ENCODE data around the gene MED15.
A peak's percentile ranks its signal among the peaks of the same experiment; 100 is the strongest.

The MED15 gene

GRCh38 chr22:20571078-20571503, 63.7 kb downstream of the MED15 start:
- no peak for DNase-seq (ENCODE audit: low spot score)

DNA sequence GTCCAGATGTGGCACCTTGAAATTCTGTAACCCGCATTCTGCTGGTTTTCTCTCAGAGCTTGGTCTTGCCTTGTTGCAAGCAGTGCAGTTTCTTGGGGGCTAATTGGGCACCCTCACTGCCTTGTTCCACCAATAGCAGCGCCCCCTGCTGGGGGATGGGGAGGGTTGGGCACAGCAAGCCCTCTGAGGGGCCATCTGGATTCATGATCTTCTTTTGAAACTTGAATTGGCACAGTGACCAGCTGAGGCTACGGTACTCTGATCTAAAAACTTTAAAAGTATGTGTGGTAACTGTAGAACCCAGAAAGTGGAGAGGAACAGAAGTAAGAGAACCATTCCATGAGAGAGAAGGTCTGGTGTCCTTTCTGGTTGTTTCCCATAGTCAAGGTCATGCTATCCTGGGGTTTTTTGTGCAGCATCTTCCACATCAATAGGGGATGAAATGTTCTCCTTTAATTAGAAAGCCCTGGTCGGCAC, 64.2 kb downstream of the MED15 start:
- DNase-seq (ENCODE audit: low spot score): peak; percentile 78

DNA sequence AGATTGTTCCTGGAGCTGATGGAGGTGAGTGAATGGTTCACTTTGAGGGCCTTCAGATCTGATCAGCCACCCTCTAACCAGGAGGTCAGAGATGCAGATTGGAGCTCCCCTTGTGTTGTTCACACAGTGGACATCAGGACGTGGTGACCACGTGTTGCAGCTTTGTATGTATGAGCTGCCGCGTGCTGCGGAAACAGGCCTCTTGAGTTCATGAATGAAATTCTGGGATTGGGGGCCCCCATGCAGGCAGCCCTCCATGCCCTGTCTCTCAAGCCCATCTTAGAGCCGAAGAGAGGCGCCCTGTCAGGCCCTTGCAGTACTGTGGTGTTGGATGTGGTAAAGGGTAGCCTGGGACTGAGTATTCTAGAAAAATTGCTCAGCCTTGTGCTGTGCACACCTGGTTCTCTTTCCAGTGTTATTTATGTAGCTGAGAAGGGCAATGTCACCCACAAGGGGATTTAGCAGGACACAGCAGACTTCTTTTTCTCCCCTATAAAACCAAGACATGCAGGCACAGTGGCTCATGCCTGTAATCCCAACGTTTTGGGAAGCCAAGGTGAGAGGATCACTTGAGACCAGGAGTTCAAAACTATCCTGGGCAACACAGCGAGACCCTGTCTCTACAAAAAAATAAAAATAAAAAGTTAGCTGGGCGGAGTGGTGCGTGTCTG, 64.9 kb downstream of the MED15 start:
- DNase-seq (ENCODE audit: low spot score): no peak

DNA sequence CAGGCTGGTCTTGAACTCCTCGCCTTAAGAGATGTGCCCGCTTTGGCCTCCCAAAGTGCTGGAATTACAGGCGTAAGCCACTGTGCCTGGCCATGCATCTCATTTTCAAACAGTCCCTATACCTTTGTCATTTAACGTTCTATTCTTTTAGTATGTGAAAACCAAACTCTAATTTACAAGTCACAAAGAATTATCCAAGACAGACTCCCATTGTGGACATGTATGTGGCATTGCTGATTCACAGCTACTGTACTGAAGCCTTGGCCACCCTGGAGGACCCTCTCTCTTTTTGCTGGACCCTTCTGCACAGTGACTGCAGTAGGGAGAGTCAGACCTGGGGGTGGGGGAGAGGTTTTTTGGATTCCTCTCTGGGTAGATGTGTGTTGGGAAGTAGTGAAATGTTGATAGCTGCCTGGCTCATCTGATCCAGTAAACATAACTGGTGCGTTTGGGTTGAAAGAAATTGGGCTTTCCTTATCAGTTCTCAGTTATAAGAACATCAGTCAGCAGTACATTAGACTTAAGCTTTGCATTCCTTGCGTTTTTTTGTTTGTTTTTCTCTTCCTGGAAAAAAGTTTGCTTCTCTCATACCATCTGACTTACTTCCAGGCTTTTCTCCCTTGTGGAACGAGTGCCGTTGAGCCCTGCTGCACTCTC, 65.9 kb downstream of the MED15 start:
- no peak for DNase-seq (ENCODE audit: low spot score)

DNA sequence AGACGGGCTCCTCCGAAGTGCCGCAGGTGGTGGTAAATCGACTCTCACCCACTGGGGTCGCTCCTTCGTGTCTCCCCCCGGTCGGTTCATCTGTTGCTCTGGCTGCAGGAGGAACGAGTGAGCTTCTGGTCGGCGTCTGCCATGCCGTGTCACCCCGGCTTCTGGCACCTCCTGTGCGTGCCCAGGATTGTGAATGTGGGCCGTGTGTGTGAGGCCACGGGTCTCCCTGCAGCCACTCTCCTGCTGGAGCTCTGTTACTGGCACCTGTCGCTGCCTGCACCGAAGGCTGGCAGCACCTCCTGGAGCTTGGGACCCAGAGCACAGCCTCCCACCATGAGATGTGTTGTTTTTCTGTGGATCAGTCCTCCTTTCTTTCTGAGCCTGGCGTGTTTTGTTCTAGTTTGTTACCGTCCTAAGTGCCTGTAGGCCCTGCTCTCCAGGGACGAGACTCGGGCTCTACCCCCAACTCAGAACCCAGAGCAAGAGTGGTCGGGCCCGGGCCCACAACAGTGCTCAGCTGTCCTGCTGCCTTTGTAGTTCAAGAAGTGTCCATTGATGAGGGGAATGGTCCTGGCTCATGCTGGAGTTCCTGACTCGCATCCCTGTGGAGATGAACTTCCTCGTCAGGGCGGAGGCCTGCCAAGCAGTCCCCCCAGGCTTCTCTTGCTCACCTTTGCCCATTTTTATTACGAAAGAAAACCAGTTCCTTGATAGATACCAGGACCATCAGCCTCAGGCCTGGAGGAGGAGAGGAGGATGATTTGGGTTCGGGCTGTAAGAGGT, 66.6 kb downstream of the MED15 start:
- no peak for DNase-seq (ENCODE audit: low spot score)

- DNase-seq (ENCODE audit: low spot score): no peak
These were observed 67.5 kb downstream of the MED15 start for GRCh38 chr22:20574920-20575353.

DNA sequence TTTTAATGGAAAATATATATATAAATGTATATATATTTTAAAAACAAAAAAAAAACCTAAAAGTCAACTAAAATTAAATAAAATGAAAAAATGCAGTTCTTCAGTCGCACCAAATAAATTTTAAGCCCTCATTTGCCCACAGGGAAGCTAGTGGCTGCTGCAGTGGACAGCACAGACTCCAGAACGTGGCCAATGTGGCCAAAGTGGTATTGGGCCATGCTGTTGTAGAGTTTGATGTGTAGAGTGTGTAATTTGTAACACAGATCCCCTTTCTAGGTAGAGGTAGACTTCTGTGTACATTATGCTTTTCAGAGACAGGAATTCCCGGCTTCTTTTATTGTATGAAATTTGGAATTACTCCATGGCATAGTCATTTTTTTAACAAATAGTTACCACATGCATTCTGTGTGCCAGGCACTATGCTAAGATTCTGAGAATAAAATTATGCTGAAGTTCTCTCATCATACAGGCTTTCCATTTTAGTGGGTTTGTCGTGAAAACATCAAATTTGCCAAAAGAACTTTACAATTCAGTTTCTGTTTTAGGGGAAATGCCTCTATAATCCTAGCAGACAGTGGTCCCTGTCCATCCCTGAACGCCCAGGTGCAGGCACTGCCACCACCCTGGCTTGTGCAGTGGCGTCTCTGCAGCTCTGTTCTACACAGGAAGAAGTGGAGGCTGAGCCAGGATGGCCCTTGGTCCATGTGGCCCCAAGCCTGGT, 68.5 kb downstream of the MED15 start:
- DNase-seq (ENCODE audit: low spot score): no peak

DNA sequence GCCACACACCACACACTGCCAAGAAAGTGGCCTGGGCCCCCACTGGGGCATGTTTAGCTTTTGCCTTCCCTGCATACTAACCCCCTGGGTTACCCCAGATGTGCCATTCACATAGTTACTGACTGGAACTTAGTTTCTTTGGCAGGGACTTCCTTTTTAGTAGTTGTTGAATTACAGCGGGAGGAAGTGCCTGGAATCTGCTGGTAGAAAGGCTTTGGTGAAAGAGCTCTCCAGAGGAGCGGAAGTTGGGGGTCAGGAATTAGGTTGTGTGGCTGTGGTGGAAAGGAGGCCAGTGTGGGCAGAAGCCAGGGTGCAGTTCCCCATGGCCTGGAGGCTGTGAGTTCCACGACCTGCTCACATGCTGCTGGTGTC, 69.0 kb downstream of the MED15 start:
- DNase-seq (ENCODE audit: low spot score): no peak

DNA sequence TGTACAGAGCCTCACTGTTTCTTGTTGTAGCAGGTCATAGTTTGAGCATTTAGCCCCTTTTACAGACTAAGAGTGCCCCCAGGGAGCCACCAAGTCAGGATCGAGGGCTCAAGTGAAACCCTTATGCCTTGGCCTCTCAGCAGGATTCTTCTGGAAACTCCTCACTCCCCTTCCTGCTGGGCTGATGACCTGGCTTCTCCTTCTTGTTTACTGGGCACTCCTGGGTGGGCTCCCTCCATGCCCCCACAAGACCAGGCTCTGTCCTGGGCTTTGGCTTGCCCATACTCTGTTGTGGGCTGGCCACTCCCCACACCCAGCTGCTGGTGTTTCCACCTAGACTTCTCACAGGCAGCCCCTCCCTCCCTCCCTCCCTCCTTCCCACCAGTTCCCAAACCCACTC, 69.6 kb downstream of the MED15 start:
- DNase-seq (ENCODE audit: low spot score): no peak

DNA sequence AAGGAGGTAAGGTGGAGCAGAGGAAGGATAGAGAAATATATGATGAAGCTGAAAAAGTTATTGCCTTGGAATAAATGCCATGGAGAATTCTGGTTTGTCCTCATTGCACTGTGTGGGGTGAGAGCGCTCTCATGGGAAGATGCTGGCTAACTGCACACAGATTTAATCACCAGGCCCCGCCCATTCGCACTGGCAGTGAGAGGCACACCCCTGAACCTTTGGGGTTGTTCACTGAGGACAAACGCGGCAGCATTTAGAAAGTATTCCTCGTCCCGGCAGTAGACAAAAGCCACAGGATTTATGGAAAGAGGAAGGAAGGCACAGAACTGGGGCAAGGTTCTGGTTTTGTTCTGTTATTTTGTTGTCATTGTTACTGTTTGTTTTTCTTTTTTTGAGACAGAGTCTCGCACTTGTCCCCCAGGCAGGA, 70.2 kb downstream of the MED15 start:
- DNase-seq (ENCODE audit: low spot score): no peak

DNA sequence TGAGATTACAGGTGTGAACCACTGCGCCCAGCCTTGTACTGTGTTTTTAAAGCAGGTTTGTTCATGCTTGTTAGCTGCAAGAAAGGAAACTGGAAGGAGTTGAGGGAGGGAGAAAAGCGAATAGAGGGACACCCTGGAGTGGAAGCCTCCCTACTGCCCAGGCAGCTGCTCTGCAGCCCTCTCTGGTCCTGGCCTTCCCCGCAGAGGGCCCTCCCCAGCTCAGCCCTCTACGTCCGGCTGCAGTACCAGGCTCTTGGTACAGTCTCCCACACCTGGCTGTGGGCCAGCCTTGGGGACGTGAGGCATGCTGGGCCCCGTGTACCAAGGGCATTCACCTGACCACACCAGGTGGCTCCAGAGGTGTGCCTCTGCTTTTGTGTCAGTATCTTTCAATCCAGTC, 70.8 kb downstream of the MED15 start:
- DNase-seq (ENCODE audit: low spot score): no peak

DNA sequence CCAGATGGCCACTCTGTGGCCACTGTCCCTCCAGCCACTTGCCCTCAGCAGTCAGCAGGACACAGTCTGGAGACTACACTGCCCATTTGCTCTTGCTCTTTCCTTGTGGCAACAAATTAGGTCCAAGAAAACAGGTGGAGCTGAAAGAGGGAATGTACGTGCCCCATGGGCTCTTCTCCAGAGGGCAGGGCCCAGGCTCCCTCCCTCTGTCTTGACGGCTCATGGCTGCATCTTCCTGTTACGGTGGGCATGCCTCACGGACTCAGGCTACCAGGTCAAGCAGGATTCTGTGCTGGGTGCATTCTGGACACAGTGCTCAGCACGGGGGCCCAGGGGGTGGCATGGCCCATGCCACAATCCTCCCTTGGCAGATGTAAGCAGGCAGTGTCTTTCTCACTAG, 71.3 kb downstream of the MED15 start:
- DNase-seq (ENCODE audit: low spot score): no peak

DNA sequence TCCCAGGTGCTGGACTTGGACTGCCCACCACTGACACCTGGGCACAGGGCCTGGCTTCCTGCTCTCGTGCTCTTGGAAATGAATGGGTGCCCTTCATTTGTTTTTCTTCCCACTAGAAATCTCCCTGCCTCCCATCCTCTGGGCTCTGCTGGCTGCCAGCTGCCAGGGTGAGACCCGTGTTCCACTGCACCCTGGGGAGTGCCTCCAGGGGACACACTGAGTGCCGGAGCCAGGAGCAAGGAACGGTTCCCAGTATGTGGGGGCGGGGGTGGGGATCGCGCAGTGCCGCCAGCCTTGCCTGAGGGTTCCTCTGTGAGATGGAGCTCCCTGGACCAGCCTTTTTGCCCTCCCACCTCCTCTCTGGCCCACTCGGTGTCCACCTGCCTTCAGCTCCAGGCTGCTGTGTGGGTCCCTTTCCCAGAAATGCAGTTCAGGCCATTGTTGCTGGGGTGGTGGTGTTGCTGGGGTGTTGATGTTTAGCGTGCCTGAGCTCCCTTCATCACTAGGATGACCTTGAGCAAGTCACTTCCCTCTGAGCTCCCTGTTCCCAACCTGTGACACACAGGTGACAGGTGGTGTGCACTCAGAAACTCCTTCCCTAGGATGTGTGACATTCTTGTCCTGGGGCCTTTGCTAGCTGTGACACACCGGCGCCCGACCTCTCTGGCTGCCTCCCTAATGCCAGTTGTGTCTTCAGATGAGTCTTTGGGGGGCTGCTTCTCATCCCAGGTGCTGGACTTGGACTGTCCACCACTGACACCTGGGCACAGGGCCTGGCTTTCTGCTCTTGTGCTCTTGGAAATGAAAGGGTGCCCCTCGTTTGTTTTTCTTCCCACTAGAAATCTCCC, 72.1 kb downstream of the MED15 start:
- DNase-seq (ENCODE audit: low spot score): no peak

DNA sequence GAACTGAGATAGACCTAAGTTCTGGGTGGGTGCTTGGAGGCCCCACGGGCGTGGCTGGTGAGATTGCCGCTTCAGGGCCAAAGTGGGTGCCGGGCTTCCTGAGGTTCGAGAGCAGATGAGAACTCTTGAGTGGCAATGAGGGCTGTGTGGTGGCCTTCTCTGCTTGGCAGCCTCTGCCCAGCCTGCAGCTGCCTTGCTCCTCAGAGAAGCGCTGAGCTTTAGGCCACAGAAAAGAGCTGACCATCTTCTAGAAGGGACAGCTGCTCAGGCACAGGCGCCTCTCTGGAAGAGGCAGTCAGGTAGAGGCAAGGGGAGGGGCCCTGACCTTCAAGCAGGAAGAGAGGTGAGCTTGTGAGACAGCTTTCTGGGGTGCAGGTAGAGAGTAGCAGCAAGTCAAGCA, 72.8 kb downstream of the MED15 start:
- DNase-seq (ENCODE audit: low spot score): no peak

DNA sequence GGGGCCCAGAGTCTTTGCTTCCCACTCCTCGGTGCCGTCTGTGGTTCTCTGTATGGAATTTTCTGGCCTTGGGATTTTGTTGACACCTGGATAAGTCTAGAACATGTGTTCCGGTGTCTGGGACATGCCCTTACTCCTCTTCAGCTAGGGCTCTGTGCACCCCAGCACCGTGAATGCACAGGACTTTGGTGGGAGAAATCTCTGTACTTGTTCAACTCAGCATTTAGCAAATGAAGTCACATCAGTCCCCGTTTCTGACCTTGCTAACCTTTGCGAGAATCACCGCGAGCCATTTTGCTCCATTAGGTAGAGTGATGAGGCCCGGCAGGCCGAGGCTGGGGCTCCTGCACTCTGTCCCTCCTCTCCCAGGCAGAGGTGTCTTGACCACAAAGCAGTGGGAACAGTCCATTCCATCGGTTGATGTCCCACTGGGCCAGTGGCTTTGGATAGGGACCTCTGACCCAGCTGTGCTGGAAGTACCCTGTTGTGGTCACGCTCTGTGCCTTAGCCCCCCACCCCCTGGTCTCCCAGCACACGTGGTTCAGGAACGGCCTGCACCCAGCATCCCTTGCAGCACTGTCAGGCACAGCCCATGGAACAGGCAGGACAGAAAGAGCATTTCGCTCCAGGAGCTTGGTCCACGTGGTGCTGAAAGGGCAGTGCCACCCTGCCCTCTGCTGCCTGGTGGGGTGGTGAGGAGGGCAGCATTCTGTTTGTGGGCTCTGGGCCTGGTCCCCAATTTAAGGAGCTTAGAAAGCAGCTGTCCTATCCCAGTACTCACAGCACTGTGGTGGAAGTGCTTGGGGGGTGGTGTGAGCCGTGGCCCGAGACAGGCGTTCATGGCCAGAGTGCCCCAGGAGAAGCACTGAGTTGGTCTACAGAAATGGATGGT, 73.4 kb downstream of the MED15 start:
- no peak for DNase-seq (ENCODE audit: low spot score)

DNA sequence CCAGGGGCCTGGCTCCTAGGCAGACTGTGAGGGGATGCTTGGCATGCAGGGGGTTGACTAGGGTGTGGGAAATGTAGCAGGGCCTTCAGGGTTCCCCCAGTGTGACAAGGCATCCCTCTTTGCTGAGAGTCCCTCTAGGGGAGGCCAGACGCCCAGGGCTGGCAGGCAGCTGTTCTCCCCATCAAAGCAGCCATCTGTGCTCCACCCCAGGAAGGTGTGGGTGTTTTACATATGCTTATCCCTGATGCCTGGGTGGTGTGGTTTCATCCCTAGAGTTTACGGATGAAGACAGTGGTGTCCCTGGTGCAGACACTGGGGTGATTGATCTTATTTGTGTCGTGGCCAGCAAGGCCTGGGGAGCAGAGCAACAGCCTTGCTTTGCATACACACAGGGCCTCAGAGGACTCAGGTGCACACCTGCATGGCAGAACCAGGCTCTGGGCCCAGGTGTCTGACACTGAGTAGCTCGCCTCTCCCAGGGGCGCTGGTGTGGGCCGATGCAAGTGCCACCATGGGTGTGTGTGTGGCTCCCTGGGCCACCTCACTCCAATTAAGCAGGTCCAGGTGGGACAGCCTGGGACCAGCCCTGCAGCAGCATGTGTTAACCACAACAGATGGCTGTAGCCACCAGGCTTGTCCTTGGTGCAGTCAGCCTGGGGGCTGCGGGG, 74.2 kb downstream of the MED15 start:
- no peak for DNase-seq (ENCODE audit: low spot score)

DNA sequence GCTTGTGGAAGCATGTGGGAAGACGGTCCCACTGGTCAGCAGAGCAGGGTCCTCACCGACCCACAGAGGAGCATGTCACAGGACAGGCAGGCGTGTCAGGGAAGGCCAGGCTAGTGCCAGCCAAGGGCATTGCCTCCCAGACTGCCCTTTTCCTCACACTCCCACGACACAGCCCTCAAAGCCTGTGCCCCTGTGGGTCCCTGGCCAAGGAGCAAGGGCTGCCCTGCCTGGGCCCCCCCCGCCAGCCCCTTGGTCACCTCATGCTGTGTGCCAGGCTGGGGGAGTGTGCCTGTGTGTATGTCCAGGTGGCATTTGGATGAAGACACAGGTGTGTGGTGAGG, 74.7 kb downstream of the MED15 start:
- DNase-seq (ENCODE audit: low spot score): no peak

DNA sequence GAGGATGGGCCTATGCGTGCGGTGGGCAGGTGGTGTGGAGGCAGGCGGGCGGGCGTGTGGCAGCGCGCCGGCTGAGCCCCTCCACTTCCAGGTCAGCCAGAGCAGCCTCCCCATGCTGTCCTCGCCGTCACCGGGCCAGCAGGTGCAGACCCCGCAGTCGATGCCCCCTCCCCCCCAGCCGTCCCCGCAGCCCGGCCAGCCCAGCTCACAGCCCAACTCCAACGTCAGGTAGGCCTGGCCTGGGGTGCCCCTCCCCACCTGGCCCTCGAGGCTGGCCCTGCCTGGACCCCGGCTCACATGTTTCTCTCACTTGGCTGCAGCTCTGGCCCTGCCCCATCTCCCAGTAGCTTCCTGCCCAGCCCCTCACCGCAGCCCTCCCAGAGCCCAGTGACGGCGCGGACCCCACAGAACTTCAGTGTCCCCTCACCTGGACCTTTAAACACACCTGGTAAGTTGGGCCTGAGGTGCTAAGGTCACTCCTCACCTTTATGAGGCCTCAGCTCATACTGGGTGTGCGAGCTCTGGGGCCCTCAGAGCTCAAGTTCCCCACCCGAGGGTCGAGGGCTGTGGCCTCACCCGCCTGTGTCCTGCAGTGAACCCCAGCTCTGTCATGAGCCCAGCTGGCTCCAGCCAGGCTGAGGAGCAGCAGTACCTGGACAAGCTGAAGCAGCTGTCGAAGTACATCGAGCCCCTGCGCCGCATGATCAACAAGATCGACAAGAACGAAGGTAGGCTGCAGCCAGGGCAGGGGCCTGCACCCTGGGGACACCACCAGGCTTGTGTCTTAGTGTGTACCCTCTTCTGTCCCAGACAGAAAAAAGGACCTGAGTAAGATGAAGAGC, 75.3 kb downstream of the MED15 start:
- no peak for DNase-seq (ENCODE audit: low spot score)

- no peak for DNase-seq (ENCODE audit: low spot score)
These were observed 76.1 kb downstream of the MED15 start for GRCh38 chr22:20583471-20583922.
